Fibroblast of the conjunctiva (primary cell): ENCODE data around the gene FAM13B.

ENCODE experiments used
- DNase-seq: peaks from one replicate; pipeline ENCODE4 v3.0.0-alpha.2; 2010; ENCODE audit warnings: low read depth

The FAM13B gene

GRCh38 chr5:137894586-137894985 is 138.3 kb downstream of the FAM13B start:
- no peak for DNase-seq

- DNase-seq = no peak
Observed at GRCh38 chr5:137891849-137892248, 141.0 kb downstream of the FAM13B start.

GRCh38 chr5:137890845-137891244 is 142.0 kb downstream of the FAM13B start:
- DNase-seq = no peak

- peak; percentile 75 for DNase-seq
Observed at GRCh38 chr5:137888863-137889759, 143.8 kb downstream of the FAM13B start, which contains the start of gene PKD2L2. PKD2L2 (plus strand) TSS chr5:137889457; CDS start chr5:137889492, 35 bp downstream.

GRCh38 chr5:137888466-137888862 is 144.4 kb downstream of the FAM13B start:
- no peak for DNase-seq
